ENCODE measurements around the gene RPS6KA5.
A peak's percentile ranks its signal among the peaks of the same experiment; 100 is the strongest.
"Not testable (repeated sequence)": the region's sequence is repeated elsewhere in the genome, so short reads cannot be mapped to it uniquely, and the experiment has no call there.

The RPS6KA5 gene

DNA sequence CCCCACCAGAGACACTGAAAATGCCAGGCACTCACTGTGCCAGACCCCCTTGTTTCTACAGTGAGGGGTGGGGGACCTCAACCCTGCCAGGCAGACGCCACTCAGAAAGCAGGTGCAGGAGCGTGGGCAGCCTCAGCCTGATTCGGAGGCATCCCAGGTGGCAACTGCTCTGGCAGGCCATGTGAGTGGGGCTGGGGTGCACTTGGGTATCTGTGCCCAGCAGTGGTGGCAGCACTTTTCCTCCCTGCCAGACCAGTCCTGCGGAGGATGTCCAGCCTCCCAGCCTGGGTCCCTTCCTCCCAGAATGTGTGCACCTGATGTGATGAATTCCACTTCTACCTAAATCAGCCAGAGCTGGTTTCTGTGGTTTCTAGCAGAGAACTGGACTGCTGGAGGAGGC is 230.8 kb downstream of the RPS6KA5 start:
- DNase-seq (ENCODE audit: extremely low read depth, low read depth): no peak
- TF ChIP-seq, protein P1, sequence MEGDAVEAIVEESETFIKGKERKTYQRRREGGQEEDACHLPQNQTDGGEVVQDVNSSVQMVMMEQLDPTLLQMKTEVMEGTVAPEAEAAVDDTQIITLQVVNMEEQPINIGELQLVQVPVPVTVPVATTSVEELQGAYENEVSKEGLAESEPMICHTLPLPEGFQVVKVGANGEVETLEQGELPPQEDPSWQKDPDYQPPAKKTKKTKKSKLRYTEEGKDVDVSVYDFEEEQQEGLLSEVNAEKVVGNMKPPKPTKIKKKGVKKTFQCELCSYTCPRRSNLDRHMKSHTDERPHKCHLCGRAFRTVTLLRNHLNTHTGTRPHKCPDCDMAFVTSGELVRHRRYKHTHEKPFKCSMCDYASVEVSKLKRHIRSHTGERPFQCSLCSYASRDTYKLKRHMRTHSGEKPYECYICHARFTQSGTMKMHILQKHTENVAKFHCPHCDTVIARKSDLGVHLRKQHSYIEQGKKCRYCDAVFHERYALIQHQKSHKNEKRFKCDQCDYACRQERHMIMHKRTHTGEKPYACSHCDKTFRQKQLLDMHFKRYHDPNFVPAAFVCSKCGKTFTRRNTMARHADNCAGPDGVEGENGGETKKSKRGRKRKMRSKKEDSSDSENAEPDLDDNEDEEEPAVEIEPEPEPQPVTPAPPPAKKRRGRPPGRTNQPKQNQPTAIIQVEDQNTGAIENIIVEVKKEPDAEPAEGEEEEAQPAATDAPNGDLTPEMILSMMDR (IDR thresholded peaks at IDR 0.05; ENCODE audit: low read depth, low read length): no peak

DNA sequence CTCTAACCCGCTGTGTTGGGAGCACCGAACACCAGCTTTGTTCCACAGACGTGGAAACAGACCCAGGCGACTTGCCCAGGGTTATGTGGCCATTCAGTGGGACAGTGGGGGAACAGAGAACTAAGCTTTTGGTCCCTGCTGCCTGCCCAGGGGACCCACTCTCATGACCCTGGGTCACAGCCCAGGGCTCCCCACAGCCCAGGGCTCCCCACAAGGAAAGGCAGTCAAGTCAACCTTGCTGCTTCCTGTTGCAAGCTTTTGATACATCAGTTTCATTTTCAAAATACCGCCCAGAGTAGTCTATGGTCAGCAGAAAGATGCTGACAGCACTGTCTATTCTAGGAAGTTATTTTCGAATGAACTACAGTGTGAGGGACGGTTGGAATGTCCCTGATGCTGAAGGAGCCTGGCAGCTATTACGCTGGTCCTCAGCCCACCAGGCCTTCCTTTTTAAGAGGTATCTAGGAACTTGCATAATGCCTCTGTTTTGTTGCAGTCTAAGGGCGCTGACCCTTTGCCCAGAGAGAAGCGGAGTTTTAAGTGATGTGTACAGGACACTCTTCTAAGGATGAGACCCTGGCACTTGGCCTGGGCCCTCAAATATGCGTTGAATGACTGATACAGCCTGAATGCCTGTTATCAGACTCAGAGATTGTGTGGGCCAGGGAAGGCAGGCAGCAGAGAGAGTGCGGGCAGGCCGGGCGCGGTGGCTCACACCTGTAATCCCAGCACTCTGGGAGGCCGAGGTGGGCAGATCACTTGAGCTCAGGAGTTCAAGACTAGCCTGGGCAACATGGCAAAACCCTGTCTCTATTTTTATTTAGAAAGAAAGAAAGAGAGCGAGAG is 231.6 kb downstream of the RPS6KA5 start:
- TF ChIP-seq, protein P1 (IDR thresholded peaks at IDR 0.05; ENCODE audit: low read depth, low read length): no peak
- DNase-seq (ENCODE audit: extremely low read depth, low read depth): no peak

DNA sequence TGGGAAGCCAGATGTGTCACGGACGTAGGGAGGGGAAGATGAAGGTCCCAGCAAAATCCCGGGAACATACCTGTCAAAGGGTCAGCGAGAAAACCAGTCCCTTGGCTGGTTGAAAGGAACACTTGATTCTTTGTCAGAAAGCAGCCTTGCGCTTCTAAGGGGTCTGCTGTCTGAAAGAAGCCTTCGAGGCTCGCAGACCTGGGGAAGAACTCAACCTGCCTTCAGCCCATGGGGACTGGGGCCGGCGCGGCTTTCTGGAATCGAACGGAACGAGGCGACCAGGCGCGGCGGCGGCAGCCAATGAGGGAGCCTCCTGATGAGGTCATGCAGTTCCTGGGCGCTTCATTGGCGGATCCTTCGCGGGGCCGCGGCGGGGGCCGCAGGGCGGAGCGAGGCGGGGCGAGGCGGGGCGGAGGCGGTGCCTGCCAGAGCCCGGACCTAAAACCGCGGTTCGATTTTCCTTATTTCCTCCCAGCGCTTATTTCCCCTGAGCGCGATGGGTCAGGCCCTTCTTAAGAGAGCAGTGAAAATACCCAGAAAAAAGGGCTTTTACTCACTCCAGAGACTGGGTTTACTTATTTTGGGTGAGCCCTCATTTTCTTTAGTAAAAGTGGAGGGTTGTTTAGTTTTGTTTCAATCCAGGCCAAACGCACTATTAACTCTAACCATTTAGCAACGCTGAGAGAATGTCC is 232.4 kb downstream of the RPS6KA5 start:
- peak; percentile 35 for DNase-seq (ENCODE audit: extremely low read depth, low read depth)
- TF ChIP-seq, protein P1 (IDR thresholded peaks at IDR 0.05; ENCODE audit: low read depth, low read length): no peak

DNA sequence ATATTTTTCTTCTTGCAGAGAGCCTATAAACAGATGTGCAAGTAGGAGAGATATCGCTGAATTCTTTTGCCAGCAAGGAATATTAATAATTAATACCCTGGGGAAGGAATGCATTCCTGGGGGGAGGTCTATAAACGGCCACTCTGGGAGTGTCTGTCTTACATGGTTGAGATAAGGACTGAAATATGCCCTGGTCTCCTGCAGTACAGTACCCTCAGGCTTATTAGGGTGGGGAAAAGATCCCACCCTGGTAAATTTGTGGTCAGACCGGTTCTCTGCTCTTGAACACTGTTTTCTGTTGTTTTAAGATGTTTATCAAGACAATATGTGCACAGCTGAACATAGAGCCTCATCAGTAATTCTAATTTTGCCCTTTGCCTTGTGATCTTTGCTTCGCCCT is 236.9 kb downstream of the RPS6KA5 start:
- not testable (repeated sequence) for DNase-seq (ENCODE audit: extremely low read depth, low read depth)

DNA sequence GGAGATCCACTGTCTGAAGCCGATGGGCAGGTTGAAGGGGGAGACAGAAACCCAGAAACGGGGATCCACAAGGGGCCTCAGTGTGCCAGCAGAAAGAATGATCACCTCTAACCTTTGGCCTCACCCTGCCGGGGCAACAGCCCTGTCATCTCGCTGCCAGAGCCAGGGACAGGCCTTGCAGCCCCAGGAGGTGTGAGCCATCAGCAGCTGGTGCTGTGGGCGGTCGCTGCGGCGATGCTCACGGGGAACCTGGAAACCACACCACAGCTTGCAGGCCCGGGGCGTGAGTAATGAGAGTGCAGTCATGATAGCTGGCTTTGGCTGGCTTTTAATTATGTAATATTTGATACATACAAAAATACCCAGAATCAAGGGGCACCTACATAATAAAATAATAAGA is 239.5 kb downstream of the RPS6KA5 start:
- TF ChIP-seq, protein P1 (IDR thresholded peaks at IDR 0.05; ENCODE audit: low read depth, low read length): no peak
- no peak for DNase-seq (ENCODE audit: extremely low read depth, low read depth)

DNA sequence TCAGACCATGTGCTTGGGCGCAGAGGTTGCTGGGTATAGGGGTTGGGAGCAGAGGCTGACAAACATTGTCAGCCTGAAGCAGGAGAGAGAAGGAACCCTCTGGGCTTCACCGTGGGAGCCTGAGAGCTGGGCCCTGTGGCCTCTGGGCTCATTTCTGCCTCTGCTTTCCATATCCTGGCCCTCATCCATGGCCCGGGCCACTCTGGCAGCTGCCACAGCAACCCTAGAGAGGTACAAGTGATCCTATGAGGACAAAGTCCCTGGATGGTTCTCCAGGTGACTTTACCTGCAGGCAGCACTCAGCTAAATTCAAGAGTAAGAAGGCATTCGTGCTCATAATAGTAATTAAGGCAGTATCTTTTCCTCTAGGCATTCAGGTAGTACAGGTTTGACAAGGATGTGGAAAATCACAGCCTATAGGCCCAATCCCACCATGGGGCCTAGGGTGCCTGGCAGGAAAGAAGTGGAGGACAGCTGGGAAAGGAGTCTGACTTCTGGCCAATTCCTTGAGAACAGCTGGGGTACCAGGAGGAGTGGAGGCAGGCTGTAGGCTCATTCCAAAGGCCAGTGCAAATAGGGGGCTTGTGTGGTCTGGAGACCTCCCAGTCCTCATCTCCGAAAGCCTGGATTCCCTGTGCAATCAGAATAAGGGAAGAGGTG is 240.6 kb downstream of the RPS6KA5 start:
- DNase-seq (ENCODE audit: extremely low read depth, low read depth): no peak

DNA sequence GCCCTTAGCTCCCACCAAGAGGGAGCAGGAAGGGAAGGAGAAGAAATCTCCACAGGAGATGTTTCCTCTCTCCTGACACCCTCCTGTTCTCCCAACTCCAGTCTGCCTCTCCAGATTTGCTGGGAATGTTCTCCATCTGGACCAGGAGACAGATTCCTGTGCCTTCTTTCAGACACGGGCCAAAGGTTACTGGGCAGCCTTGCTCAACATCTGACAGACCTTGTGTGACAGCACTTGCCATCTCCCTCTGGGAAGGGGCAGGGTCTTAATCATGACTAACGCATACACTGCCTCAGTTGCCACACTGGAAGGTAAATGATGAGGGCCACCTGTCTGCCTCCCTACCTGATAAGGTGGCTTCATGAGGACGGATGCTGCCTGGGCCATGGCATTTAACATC is 241.7 kb downstream of the RPS6KA5 start:
- TF ChIP-seq, protein P1 (IDR thresholded peaks at IDR 0.05; ENCODE audit: low read depth, low read length): no peak
- no peak for DNase-seq (ENCODE audit: extremely low read depth, low read depth)

More for the DNA sequence above, 240.6 kb downstream of the RPS6KA5 start:
- TF ChIP-seq, protein P1 (IDR thresholded peaks at IDR 0.05; ENCODE audit: low read depth, low read length): no peak

Measured in AG09319 (cell line).